ENCODE data around the gene PANX2. TPM values are rescaled to one million over a fixed set of nuclear protein-coding genes. Genes with fewer than 3 reads are reported as not detected.
"Not testable (repeated sequence)": the region's sequence is repeated elsewhere in the genome, so short reads cannot be mapped to it uniquely, and the experiment has no call there.

Gene PANX2
- 0.34 and 0.60 TPM in 2 replicates for total RNA-seq

- peak; percentile 39 for DNase-seq
These were observed at the start of gene PANX2 for GRCh38 chr22:50170453-50171318. Gene PANX2 (plus strand): TSS chr22:50170731. CDS start chr22:50170731, 0 bp downstream.

GRCh38 chr22:50121202-50121740, 49.3 kb upstream of the PANX2 start:
- no peak for DNase-seq

- no peak for DNase-seq
These were observed 47.4 kb upstream of the PANX2 start for GRCh38 chr22:50123119-50123518.

- DNase-seq = no peak
These were observed 45.5 kb upstream of the PANX2 start for GRCh38 chr22:50125029-50125428.

GRCh38 chr22:50129121-50129736, 41.3 kb upstream of the PANX2 start:
- no peak for DNase-seq

- no peak for DNase-seq
These were observed 38.6 kb upstream of the PANX2 start for GRCh38 chr22:50131894-50132293.

- DNase-seq = no peak
These were observed 36.0 kb upstream of the PANX2 start for GRCh38 chr22:50134481-50134880.

- DNase-seq = peak; percentile 25
These were observed 33.9 kb upstream of the PANX2 start for GRCh38 chr22:50136581-50137015.

GRCh38 chr22:50137277-50137676, 33.3 kb upstream of the PANX2 start:
- DNase-seq = not testable (repeated sequence)

GRCh38 chr22:50138041-50138440, 32.5 kb upstream of the PANX2 start:
- no peak for DNase-seq

GRCh38 chr22:50138988-50139387, 31.5 kb upstream of the PANX2 start:
- no peak for DNase-seq

- DNase-seq = peak; percentile 53
These were observed 30.6 kb upstream of the PANX2 start for GRCh38 chr22:50139843-50140415.

- DNase-seq = no peak
These were observed 29.9 kb upstream of the PANX2 start for GRCh38 chr22:50140615-50141014.

GRCh38 chr22:50141462-50141861, 29.1 kb upstream of the PANX2 start:
- no peak for DNase-seq

- no peak for DNase-seq
These were observed 28.6 kb upstream of the PANX2 start for GRCh38 chr22:50141891-50142363.

- DNase-seq = no peak
These were observed 27.4 kb upstream of the PANX2 start for GRCh38 chr22:50143096-50143495.

- DNase-seq = no peak
These were observed 26.4 kb upstream of the PANX2 start for GRCh38 chr22:50144005-50144614.

- DNase-seq = no peak
These were observed 24.7 kb upstream of the PANX2 start for GRCh38 chr22:50145721-50146438.

GRCh38 chr22:50146439-50147238, 23.9 kb upstream of the PANX2 start:
- peak; percentile 56 for DNase-seq

- not testable (repeated sequence) for DNase-seq
These were observed 23.0 kb upstream of the PANX2 start for GRCh38 chr22:50147258-50148165.
